Kidney epithelial cell (primary cell): ENCODE measurements around the gene KHNYN. TPM values are rescaled to one million over a fixed set of nuclear protein-coding genes. Genes with fewer than 3 reads are reported as not detected.

Experiments
- DNase-seq: peaks from one replicate; pipeline ENCODE4 v3.0.0-alpha.2; 2010; ENCODE audit warnings: low read depth
- H3K27me3 ChIP-seq: 2 replicates; pipeline ENCODE4 v1.6.0; 2011; ENCODE audit warnings: low read length; ENCODE audit not compliant: control insufficient read depth, insufficient read depth
- H3K36me3 ChIP-seq: 2 replicates; pipeline ENCODE4 v1.5.1; 2011; ENCODE audit warnings: low read length; ENCODE audit not compliant: control insufficient read depth, insufficient read depth
- H3K4me3 ChIP-seq: 2 replicates; pipeline ENCODE4 v1.5.1; 2011; ENCODE audit warnings: low read depth, mild to moderate bottlenecking, control low read depth, low read length
- CTCF ChIP-seq: IDR thresholded peaks from 2 replicates; pipeline ENCODE4 v1.5.1; 2011; ENCODE audit warnings: mild to moderate bottlenecking, moderate library complexity, low read length, control low read depth, inconsistent platforms; ENCODE audit not compliant: insufficient read depth, poor library complexity, severe bottlenecking
- total RNA-seq: library from RNA; depleted of rRNA; stranded (reverse); fragments of >200 nt; gene quantifications from 2 replicates; pipeline ENCODE4 v1.2.3, GENCODE V29; 2015

KHNYN gene
- total RNA-seq, 1 donor from 2014 or later, result 44.0 TPM

- Histone ChIP-seq H3K27me3 (no peaks in the 10 kb centered on the region), H3K4me3 (no peak overlapping the region), H3K36me3 (no peaks in the 10 kb centered on the region)
- no peak for TF ChIP-seq CTCF
- no peak for DNase-seq
Observed at GRCh38 chr14:24416932-24417619, 12.7 kb upstream of the KHNYN start.

- DNase-seq, result no peak
- Histone ChIP-seq H3K27me3 (no peaks in the 10 kb centered on the region), H3K4me3 (no peak overlapping the region), H3K36me3 (no peaks in the 10 kb centered on the region)
- no peak for TF ChIP-seq CTCF
Observed at GRCh38 chr14:24417832-24418491, 11.8 kb upstream of the KHNYN start.

- no peaks in the 10 kb centered on the region for H3K27me3 ChIP-seq
- no peak for TF ChIP-seq CTCF
- no peak overlapping the region for H3K4me3 ChIP-seq
- no peaks in the 10 kb centered on the region for H3K36me3 ChIP-seq
- DNase-seq, result no peak
Observed at GRCh38 chr14:24418492-24418873, 11.3 kb upstream of the KHNYN start.

- no peaks in the 10 kb centered on the region for H3K36me3 ChIP-seq
- H3K27me3 ChIP-seq, result no peaks in the 10 kb centered on the region
- no peak for DNase-seq
- H3K4me3 ChIP-seq, result no peak overlapping the region
- no peak for TF ChIP-seq CTCF
Observed at GRCh38 chr14:24422261-24422660, 7.5 kb upstream of the KHNYN start.

GRCh38 chr14:24422694-24423601, 6.8 kb upstream of the KHNYN start:
- Histone ChIP-seq H3K36me3 (no peaks in the 10 kb centered on the region), H3K4me3 (no peak overlapping the region), H3K27me3 (no peaks in the 10 kb centered on the region)
- no peak for DNase-seq
- no peak for TF ChIP-seq CTCF
